HEK293T (cell line): ENCODE results near the gene LRP1B.
"Not testable (repeated sequence)": the region's sequence is repeated elsewhere in the genome, so short reads cannot be mapped to it uniquely, and the experiment has no call there.

Experiments
- CTCF ChIA-PET: fragments of 350-600 bp; formaldehyde crosslinking; extraction: SDS; loops from one replicate; lab custom pipeline; 2021; ENCODE audit warnings: antibody characterized with exemption, inconsistent platforms; lab: Yijun Ruan, JAX
- POLR2A ChIA-PET: fragments of 350-600 bp; formaldehyde crosslinking; extraction: SDS; loops from one replicate; lab custom pipeline; 2020; ENCODE audit warnings: antibody characterized with exemption, inconsistent platforms; lab: Yijun Ruan, JAX
- DNase-seq: peaks from one replicate; pipeline ENCODE4 v3.0.0; 2012; ENCODE audit warnings: mixed read lengths; ENCODE audit errors: extremely low spot score
- ARNT ChIP-seq: fragments of 450-650 bp; IDR thresholded peaks from 2 replicates; pipeline ENCODE4 v1.6.1; 2017; ENCODE audit warnings: mild to moderate bottlenecking
- BHLHE40 ChIP-seq: fragments of 450-650 bp; IDR thresholded peaks from 2 replicates; pipeline ENCODE4 v1.6.1; 2016; ENCODE audit warnings: mild to moderate bottlenecking, moderate library complexity, borderline replicate concordance
- CTBP1 ChIP-seq: fragments of 450-650 bp; IDR thresholded peaks from 2 replicates; pipeline ENCODE4 v1.6.1; 2016; ENCODE audit warnings: borderline replicate concordance
- ELF4 ChIP-seq: fragments of 450-650 bp; IDR thresholded peaks from 2 replicates; pipeline ENCODE4 v1.6.1; 2017; ENCODE audit warnings: antibody characterized with exemption
- FOXA1 ChIP-seq: fragments of 450-650 bp; IDR thresholded peaks from 2 replicates; pipeline ENCODE4 v1.6.1; 2016; ENCODE audit warnings: mild to moderate bottlenecking
- FOXK2 ChIP-seq: fragments of 450-650 bp; IDR thresholded peaks from 2 replicates; pipeline ENCODE4 v1.6.1; 2016; ENCODE audit warnings: mild to moderate bottlenecking
- FOXM1 ChIP-seq: fragments of 450-650 bp; IDR thresholded peaks from 2 replicates; pipeline ENCODE4 v1.6.1; 2017; ENCODE audit warnings: mild to moderate bottlenecking, borderline replicate concordance
- HDGF ChIP-seq: fragments of 450-650 bp; IDR thresholded peaks from 2 replicates; pipeline ENCODE4 v1.6.1; 2017; ENCODE audit warnings: antibody characterized with exemption, borderline replicate concordance
- L3MBTL2 ChIP-seq: fragments of 450-650 bp; conservative IDR thresholded peaks from 2 replicates; pipeline ENCODE4 v1.6.1; 2016; ENCODE audit warnings: mild to moderate bottlenecking
- LEF1 ChIP-seq: fragments of 450-650 bp; IDR thresholded peaks from 2 replicates; pipeline ENCODE4 v1.6.1; 2017; ENCODE audit warnings: mild to moderate bottlenecking, borderline replicate concordance
- NFRKB ChIP-seq: fragments of 450-650 bp; IDR thresholded peaks from 2 replicates; pipeline ENCODE4 v1.6.1; 2016; ENCODE audit warnings: mild to moderate bottlenecking, moderate library complexity
- PKNOX1 ChIP-seq: fragments of 450-650 bp; IDR thresholded peaks from 2 replicates; pipeline ENCODE4 v1.6.1; 2016
- SP1 ChIP-seq: fragments of 450-650 bp; IDR thresholded peaks from 2 replicates; pipeline ENCODE4 v1.6.1; 2017
- SUZ12 ChIP-seq: fragments of 450-650 bp; IDR thresholded peaks from 2 replicates; pipeline ENCODE4 v1.6.1; 2016; ENCODE audit warnings: mild to moderate bottlenecking
- TARDBP ChIP-seq: fragments of 450-650 bp; IDR thresholded peaks from 2 replicates; pipeline ENCODE4 v1.6.1; 2016
- ZNF384 ChIP-seq: fragments of 450-650 bp; IDR thresholded peaks from 2 replicates; pipeline ENCODE4 v1.6.1; 2016

Gene LRP1B

GRCh38 chr2:140552634-140553033, 1578.2 kb downstream of the LRP1B start:
- CTCF ChIA-PET, result interaction anchor here (0.5 to 0.8 kb wide), 3 partner anchors 14 to 207 kb away, joined by 3 to 6 read pairs (median 4); no protein-coding TSS in a partner anchor
- POLR2A ChIA-PET, result no interaction called here
- TF ChIP-seq L3MBTL2, result no peak
- TF ChIP-seq PKNOX1, result no peak
- no peak for TF ChIP-seq FOXK2
- DNase-seq, result no peak

DNA sequence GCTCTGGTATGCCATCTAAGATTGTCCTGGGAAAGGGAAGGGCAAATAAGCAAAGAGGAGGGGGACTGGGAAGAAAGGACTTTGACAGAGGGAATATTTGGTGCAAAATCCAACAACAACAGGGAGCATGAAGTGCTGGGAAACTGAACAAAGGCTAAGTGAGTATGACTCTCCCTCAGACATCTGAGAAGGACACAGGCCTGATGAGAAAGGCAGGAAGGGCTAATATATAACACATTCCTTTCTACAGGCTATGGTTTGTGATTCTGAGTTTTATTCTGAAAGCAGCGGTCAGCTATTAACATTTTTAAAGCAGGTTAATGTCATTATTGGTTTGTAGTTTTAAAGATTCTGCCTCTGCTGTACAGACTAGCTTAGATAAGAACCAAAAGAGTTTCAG, 1579.5 kb downstream of the LRP1B start:
- TF ChIP-seq BHLHE40 (no peak), HDGF (no peak), CTBP1 (no peak), FOXK2 (no peak)
- POLR2A ChIA-PET, result no interaction called here
- CTCF ChIA-PET, result no interaction called here
- no peak for DNase-seq

DNA sequence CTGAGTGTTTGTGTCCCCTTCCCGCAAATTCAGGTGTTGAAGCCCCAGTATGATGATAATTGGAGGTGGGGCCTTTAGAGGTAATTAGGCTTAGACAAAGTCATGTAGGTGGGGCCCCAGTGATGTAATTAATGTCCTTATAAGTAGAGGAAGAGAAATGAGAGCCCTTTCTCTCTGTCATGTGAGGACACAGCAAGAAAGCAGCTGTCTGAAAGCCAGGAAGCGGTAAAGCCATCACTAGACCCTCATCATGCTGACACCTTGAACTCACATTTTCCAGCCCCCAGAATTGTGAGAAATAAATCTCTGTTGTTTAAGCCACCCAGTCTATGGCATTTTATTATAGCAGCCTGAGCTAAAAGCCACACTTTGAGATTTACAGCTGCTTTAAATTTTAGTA, 1580.0 kb downstream of the LRP1B start:
- POLR2A ChIA-PET, result no interaction called here
- no peak for DNase-seq
- CTCF ChIA-PET, result no interaction called here

GRCh38 chr2:140544769-140545168, 1586.0 kb downstream of the LRP1B start:
- POLR2A ChIA-PET, DNase-seq: not testable (repeated sequence)
- CTCF ChIA-PET, result interaction anchor here (0.9 kb wide), 1 partner anchor 9 kb away, joined by 3 read pairs; no protein-coding TSS in a partner anchor

More for the DNA sequence above, 1580.0 kb downstream of the LRP1B start:
- TF ChIP-seq ZNF384 (no peak), L3MBTL2 (no peak), CTBP1 (no peak), SUZ12 (no peak), BHLHE40 (no peak), PKNOX1 (no peak), HDGF (no peak), FOXM1 (no peak), ELF4 (no peak), SP1 (no peak), ARNT (no peak), NFRKB (no peak), LEF1 (no peak), FOXK2 (no peak), TARDBP (no peak)

GRCh38 chr2:140542627-140543026, 1588.2 kb downstream of the LRP1B start:
- CTCF ChIA-PET, result no interaction called here
- DNase-seq, result no peak
- POLR2A ChIA-PET, result no interaction called here

DNA sequence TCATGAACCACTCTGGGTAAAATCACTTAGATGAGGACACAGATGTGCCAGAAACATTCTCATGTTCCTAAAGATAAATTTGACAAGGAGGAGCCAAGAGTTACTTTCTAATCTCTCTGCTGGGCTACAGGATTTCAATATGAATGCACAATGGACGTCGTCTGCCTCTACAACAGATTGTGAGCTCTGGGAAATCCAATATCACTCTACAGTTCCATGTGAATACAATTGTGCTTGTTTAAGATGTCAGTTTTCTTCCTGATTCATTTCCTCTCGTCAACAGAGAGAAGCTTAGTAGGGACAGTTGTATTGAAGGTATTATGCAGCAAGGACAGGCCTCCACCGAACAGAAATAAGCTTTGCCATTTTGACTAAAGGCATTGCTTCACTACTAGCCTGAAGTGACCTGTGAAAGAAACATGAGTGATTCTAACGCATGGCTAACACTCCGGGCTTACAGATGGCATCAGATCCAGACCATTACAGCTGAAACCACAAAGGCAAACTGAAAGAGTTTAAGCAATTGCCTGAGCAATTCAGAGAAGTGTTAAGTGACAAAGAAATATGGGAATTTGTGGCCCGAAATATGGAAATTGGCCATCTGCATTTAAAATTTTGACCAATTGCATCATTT, 1591.5 kb downstream of the LRP1B start:
- no peak for DNase-seq
- no peak for TF ChIP-seq ZNF384
- TF ChIP-seq CTBP1, result no peak
- TF ChIP-seq HDGF, result no peak
- no peak for TF ChIP-seq ARNT
- no peak for TF ChIP-seq LEF1
- no peak for TF ChIP-seq ELF4
- TF ChIP-seq FOXA1, result no peak
- TF ChIP-seq FOXK2, result no peak
- TF ChIP-seq SP1, result no peak
- no peak for TF ChIP-seq BHLHE40
- no peak for TF ChIP-seq NFRKB
- CTCF ChIA-PET, result no interaction called here
- POLR2A ChIA-PET, result no interaction called here

More at GRCh38 chr2:140542627-140543026, 1588.2 kb downstream of the LRP1B start:
- TF ChIP-seq FOXK2 (no peak), SP1 (no peak), CTBP1 (no peak), TARDBP (no peak), FOXM1 (no peak), ARNT (no peak), NFRKB (no peak), L3MBTL2 (no peak), SUZ12 (no peak), HDGF (no peak), ZNF384 (no peak), FOXA1 (no peak), PKNOX1 (no peak), BHLHE40 (no peak), ELF4 (no peak), LEF1 (no peak)

- TF ChIP-seq FOXA1 (no peak), NFRKB (no peak), L3MBTL2 (no peak), HDGF (no peak), ARNT (no peak), SP1 (no peak), SUZ12 (no peak), LEF1 (no peak), CTBP1 (no peak), FOXM1 (no peak), FOXK2 (no peak), ELF4 (no peak)
- DNase-seq, result no peak
- ChIA-PET POLR2A (no interaction called here), CTCF (no interaction called here)
These were observed 1601.1 kb downstream of the LRP1B start for GRCh38 chr2:140529706-140530105.
